ENCODE measurements around the gene TMEM169. TPM values are rescaled to one million over a fixed set of nuclear protein-coding genes. Genes with fewer than 3 reads are reported as not detected.

The TMEM169 gene
- total and polyA plus RNA-seq, 2 of the 13 experiments (the other 11 are each of a cell fraction or from before 2014, with no cell fraction given), result 1.5 to 4.5 TPM

DNA sequence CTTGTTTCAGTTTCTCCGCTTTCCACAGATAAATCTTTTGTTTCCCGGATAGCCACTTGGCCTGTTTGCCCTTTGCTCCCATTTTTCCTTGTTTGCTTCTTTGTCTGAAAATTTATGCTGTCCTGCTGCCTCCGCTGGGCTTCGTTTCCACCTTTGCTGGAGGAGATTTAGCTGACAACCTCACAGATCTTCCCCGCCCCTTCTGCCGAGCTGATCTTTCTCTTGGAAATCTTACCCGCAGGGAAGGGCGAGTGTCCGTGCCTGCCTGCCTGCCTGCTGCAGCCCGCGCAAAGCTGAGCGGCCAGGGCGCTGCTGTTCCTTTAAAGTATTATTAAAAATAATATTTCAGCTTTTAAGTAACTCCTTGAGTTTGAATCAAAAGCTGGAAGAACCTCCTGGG, 26.0 kb downstream of the TMEM169 start:
- H3K9me3 ChIP-seq (ENCODE audit: low read length), result no peaks in the 10 kb centered on the region
- peaks cover 0 to 19% of the 10 kb centered on the region in 2 experiments; a peak in 4 of 5 replicates for H3K36me3 ChIP-seq (replicated peaks in 1 of 2; ENCODE audit: control insufficient read depth in 1 of 2, insufficient read depth in 2 of 2, low read length in 2 of 2)
- CTCF ChIA-PET (ENCODE audit: low intra/inter-chr PET ratio, low total read pairs), result no interaction called here
- in situ Hi-C loops (cut with HindIII; ENCODE audit: extremely low pct_ligation_motif_present, low pct_unique_long_range_greater_than_20kb), result no loop called here
- POLR2A ChIA-PET, result interaction anchor here (0.8 to 6.9 kb wide), 9 partner anchors 15 to 92 kb away, joined by 3 to 131 read pairs (median 7); partner anchors contain the start of genes PECR and TMEM169
- H3K27ac ChIP-seq (ENCODE audit: extremely low read length, insufficient read depth, low read length), result peak overlapping the region; percentile 69
- WGBS (ENCODE audit: low lambda C conversion rate), result 29% methylated on average over 13 of the region's 13 CpGs
- no peaks in the 10 kb centered on the region; a peak in 1 of 5 replicates for H3K27me3 ChIP-seq (ENCODE audit: control insufficient read depth in 1 of 2, insufficient read depth in 2 of 2, low read length in 2 of 2)
- H3K79me2 ChIP-seq (ENCODE audit: insufficient read depth, low read length), result peaks cover 35% of the 10 kb centered on the region
- DNase-seq (ENCODE audit: low spot score) (peak; percentile 39), FAIRE-seq (no peak), ATAC-seq (peak; percentile 60)
- peak overlapping the region; percentile 93 for H3K4me2 ChIP-seq (ENCODE audit: low read depth, low read length)
- peaks cover 56% of the 10 kb centered on the region for H3K4me1 ChIP-seq (ENCODE audit: insufficient read depth, low read length)
- no TSS peak for BruUV-seq (replicated peaks)
- peak overlapping the region; percentile 99 for H2AFZ ChIP-seq (ENCODE audit: low read length)
- no peaks in the 10 kb centered on the region for H4K20me1 ChIP-seq (ENCODE audit: insufficient read depth, low read length)
- H3K9ac ChIP-seq (ENCODE audit: insufficient read depth, low read depth, low read length), result peak overlapping the region; percentile 93
- H3K4me3 ChIP-seq (replicated peaks in 1 of 3; ENCODE audit: insufficient read depth in 1 of 3, low read depth in 2 of 3, low read length in 3 of 3), result peak overlapping the region; percentile 37 to 98 (median 66)
- intact Hi-C loops (cut with micrococcal nuclease; ENCODE audit: unreplicated experiment), result no loop called here
- TF ChIP-seq ZNF124 (CRISPR knock-in tag; IDR thresholded peaks at IDR 0.05) (0 out of 2 replicates have a peak, but pooled peaks have one; percentile 30), ZNF605 (CRISPR knock-in tag; IDR thresholded peaks at IDR 0.05) (no peak), CENPBD1 (CRISPR knock-in tag; IDR thresholded peaks at IDR 0.05; ENCODE audit: borderline replicate concordance, low read depth) (no peak), DR1 (CRISPR knock-in tag; IDR thresholded peaks at IDR 0.05) (no peak), E2F5 (CRISPR knock-in tag; conservative IDR thresholded peaks at IDR 0.05) (no peak), ZNF224 (CRISPR knock-in tag; IDR thresholded peaks at IDR 0.05) (no peak), RXRA (CRISPR knock-in tag; IDR thresholded peaks at IDR 0.05) (0 out of 2 replicates have a peak, but pooled peaks have one; percentile 23), ZNF615 (CRISPR knock-in tag; IDR thresholded peaks at IDR 0.05; ENCODE audit: borderline replicate concordance) (no peak), ZNF546 (CRISPR knock-in tag; conservative IDR thresholded peaks at IDR 0.05) (no peak), IRX3 (CRISPR knock-in tag; IDR thresholded peaks at IDR 0.05; ENCODE audit: borderline replicate concordance, low read depth) (no peak), ZNF558 (CRISPR knock-in tag; IDR thresholded peaks at IDR 0.05; ENCODE audit: borderline replicate concordance) (no peak), SETDB1 (CRISPR knock-in tag; IDR thresholded peaks at IDR 0.05; ENCODE audit: borderline replicate concordance) (no peak), POLR2A (IDR thresholded peaks at IDR 0.05; ENCODE audit: insufficient read depth in 1 of 2, low read depth in 2 of 2, low read length in 2 of 2) (0 out of 4 replicates have a peak, but pooled peaks have one; percentile 2 to 32), ZNF136 (CRISPR knock-in tag; IDR thresholded peaks at IDR 0.05; ENCODE audit: low read depth) (no peak), FOXK2 (IDR thresholded peaks at IDR 0.05) (no peak), PPARG (CRISPR knock-in tag; conservative IDR thresholded peaks at IDR 0.05) (peak; percentile 47; the same call in 1 of the 2 replicates), ZNF230 (CRISPR knock-in tag; IDR thresholded peaks at IDR 0.05) (no peak), DNMT1 (CRISPR knock-in tag; IDR thresholded peaks at IDR 0.05) (no peak)
- TF ChIP-seq, protein P1, sequence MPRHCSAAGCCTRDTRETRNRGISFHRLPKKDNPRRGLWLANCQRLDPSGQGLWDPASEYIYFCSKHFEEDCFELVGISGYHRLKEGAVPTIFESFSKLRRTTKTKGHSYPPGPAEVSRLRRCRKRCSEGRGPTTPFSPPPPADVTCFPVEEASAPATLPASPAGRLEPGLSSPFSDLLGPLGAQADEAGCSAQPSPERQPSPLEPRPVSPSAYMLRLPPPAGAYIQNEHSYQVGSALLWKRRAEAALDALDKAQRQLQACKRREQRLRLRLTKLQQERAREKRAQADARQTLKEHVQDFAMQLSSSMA (CRISPR knock-in tag; IDR thresholded peaks at IDR 0.05), result no peak
- TF ChIP-seq, protein P2, sequence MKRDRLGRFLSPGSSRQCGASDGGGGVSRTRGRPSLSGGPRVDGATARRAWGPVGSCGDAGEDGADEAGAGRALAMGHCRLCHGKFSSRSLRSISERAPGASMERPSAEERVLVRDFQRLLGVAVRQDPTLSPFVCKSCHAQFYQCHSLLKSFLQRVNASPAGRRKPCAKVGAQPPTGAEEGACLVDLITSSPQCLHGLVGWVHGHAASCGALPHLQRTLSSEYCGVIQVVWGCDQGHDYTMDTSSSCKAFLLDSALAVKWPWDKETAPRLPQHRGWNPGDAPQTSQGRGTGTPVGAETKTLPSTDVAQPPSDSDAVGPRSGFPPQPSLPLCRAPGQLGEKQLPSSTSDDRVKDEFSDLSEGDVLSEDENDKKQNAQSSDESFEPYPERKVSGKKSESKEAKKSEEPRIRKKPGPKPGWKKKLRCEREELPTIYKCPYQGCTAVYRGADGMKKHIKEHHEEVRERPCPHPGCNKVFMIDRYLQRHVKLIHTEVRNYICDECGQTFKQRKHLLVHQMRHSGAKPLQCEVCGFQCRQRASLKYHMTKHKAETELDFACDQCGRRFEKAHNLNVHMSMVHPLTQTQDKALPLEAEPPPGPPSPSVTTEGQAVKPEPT (CRISPR knock-in tag; IDR thresholded peaks at IDR 0.05; ENCODE audit: low read depth), result no peak
- TF ChIP-seq, protein P3, sequence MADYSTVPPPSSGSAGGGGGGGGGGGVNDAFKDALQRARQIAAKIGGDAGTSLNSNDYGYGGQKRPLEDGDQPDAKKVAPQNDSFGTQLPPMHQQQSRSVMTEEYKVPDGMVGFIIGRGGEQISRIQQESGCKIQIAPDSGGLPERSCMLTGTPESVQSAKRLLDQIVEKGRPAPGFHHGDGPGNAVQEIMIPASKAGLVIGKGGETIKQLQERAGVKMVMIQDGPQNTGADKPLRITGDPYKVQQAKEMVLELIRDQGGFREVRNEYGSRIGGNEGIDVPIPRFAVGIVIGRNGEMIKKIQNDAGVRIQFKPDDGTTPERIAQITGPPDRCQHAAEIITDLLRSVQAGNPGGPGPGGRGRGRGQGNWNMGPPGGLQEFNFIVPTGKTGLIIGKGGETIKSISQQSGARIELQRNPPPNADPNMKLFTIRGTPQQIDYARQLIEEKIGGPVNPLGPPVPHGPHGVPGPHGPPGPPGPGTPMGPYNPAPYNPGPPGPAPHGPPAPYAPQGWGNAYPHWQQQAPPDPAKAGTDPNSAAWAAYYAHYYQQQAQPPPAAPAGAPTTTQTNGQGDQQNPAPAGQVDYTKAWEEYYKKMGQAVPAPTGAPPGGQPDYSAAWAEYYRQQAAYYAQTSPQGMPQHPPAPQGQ (CRISPR knock-in tag; IDR thresholded peaks at IDR 0.05; ENCODE audit: borderline replicate concordance), result no peak
